ENCODE measurements around the gene SRGAP3.

Gene SRGAP3

GRCh38 chr3:9081184-9081818 is 168.1 kb downstream of the SRGAP3 start:
- no peaks in the 10 kb centered on the region for H3F3A ChIP-seq (ENCODE audit: low read depth)
- H3K9ac ChIP-seq (ENCODE audit: low read depth, low read length, poor library complexity, severe bottlenecking), result no peak overlapping the region
- no peaks in the 10 kb centered on the region for H3K79me2 ChIP-seq (ENCODE audit: insufficient read depth, low read length)
- no peaks in the 10 kb centered on the region for H4K20me1 ChIP-seq (ENCODE audit: insufficient read depth, low read length, poor library complexity, severe bottlenecking)
- H2AFZ ChIP-seq (ENCODE audit: low read length), result no peak overlapping the region
- no peaks in the 10 kb centered on the region for H3K9me2 ChIP-seq (replicated peaks; ENCODE audit: low read depth, low read length)
- no peaks in the 10 kb centered on the region; the same call in 1 of the 2 replicates for H3K36me3 ChIP-seq (ENCODE audit: insufficient read depth, low read length)
- no peaks in the 10 kb centered on the region for H3K27me3 ChIP-seq (ENCODE audit: insufficient read depth, low read length, poor library complexity, severe bottlenecking)
- H3K4me3 ChIP-seq (ENCODE audit: low read length, poor library complexity, severe bottlenecking), result no peak overlapping the region
- no peaks in the 10 kb centered on the region for H3K9me3 ChIP-seq (ENCODE audit: insufficient read depth, low read depth, low read length)
- no peak for TF ChIP-seq EZH2phosphoT487 (IDR thresholded peaks at IDR 0.05; ENCODE audit: borderline replicate concordance)
- TF ChIP-seq, protein P1, sequence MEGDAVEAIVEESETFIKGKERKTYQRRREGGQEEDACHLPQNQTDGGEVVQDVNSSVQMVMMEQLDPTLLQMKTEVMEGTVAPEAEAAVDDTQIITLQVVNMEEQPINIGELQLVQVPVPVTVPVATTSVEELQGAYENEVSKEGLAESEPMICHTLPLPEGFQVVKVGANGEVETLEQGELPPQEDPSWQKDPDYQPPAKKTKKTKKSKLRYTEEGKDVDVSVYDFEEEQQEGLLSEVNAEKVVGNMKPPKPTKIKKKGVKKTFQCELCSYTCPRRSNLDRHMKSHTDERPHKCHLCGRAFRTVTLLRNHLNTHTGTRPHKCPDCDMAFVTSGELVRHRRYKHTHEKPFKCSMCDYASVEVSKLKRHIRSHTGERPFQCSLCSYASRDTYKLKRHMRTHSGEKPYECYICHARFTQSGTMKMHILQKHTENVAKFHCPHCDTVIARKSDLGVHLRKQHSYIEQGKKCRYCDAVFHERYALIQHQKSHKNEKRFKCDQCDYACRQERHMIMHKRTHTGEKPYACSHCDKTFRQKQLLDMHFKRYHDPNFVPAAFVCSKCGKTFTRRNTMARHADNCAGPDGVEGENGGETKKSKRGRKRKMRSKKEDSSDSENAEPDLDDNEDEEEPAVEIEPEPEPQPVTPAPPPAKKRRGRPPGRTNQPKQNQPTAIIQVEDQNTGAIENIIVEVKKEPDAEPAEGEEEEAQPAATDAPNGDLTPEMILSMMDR (conservative IDR thresholded peaks at IDR 0.05; ENCODE audit: low read length), result no peak
- no peak overlapping the region for H3K4me2 ChIP-seq (ENCODE audit: low read depth, low read length, poor library complexity, severe bottlenecking)
- no peaks in the 10 kb centered on the region for H3K4me1 ChIP-seq (ENCODE audit: insufficient read depth, low read length, poor library complexity, severe bottlenecking)

DNA sequence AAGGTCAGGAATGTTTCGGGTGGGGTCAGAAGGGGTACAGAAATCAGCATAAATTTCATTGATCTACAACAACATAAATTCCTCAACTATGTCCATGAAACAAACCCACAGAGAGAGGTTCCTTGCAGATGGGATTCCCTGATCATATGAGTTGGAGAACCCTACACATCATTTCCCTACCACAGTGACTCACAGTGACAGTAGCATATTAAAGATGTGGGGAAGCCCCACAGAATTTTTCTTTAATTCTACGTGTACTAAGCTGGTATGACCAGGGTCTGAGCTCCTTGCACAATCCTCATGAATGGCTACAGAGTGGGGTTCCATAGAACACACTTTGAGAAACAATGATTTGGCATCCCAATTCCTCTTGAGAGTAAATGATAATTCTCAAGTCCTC is 169.3 kb downstream of the SRGAP3 start:
- no peaks in the 10 kb centered on the region for H3K79me2 ChIP-seq (ENCODE audit: insufficient read depth, low read length)
- no peak overlapping the region for H3K4me3 ChIP-seq (ENCODE audit: low read length, poor library complexity, severe bottlenecking)
- H3K9me2 ChIP-seq (replicated peaks; ENCODE audit: low read depth, low read length), result no peaks in the 10 kb centered on the region
- TF ChIP-seq, protein P1 (conservative IDR thresholded peaks at IDR 0.05; ENCODE audit: low read length), result no peak
- H3K9ac ChIP-seq (ENCODE audit: low read depth, low read length, poor library complexity, severe bottlenecking), result no peak overlapping the region
- H3F3A ChIP-seq (ENCODE audit: low read depth), result no peaks in the 10 kb centered on the region
- no peaks in the 10 kb centered on the region for H3K9me3 ChIP-seq (ENCODE audit: insufficient read depth, low read depth, low read length)
- no peak overlapping the region for H3K4me2 ChIP-seq (ENCODE audit: low read depth, low read length, poor library complexity, severe bottlenecking)
- H3K27me3 ChIP-seq (ENCODE audit: insufficient read depth, low read length, poor library complexity, severe bottlenecking), result no peaks in the 10 kb centered on the region
- no peaks in the 10 kb centered on the region for H3K4me1 ChIP-seq (ENCODE audit: insufficient read depth, low read length, poor library complexity, severe bottlenecking)
- H3K36me3 ChIP-seq (ENCODE audit: insufficient read depth, low read length), result no peaks in the 10 kb centered on the region; the same call in 1 of the 2 replicates
- no peaks in the 10 kb centered on the region for H4K20me1 ChIP-seq (ENCODE audit: insufficient read depth, low read length, poor library complexity, severe bottlenecking)
- H2AFZ ChIP-seq (ENCODE audit: low read length), result no peak overlapping the region

DNA sequence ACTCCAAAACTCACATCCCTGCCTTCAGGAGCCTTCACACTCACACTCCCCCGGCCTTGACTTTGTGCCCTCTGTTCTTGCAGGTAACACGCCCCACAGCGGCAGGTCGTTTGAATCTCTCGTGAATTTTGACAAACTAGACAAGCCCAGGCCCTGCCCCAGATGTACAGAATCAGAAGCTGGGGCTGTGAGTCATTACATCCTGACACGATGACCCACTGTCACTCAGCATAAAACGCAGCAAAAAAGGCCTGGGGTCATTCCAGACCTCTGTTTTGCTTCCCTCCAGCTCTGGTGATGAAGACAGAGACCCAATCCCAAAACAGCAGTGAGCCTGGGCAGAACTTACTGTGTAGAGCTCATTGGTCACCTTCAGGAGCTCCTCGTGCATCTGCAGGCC is 169.8 kb downstream of the SRGAP3 start:
- no peaks in the 10 kb centered on the region for H3K9me2 ChIP-seq (replicated peaks; ENCODE audit: low read depth, low read length)
- no peaks in the 10 kb centered on the region for H4K20me1 ChIP-seq (ENCODE audit: insufficient read depth, low read length, poor library complexity, severe bottlenecking)
- no peak overlapping the region for H3K9ac ChIP-seq (ENCODE audit: low read depth, low read length, poor library complexity, severe bottlenecking)
- no peaks in the 10 kb centered on the region for H3K27me3 ChIP-seq (ENCODE audit: insufficient read depth, low read length, poor library complexity, severe bottlenecking)
- no peak overlapping the region for H2AFZ ChIP-seq (ENCODE audit: low read length)
- H3K4me3 ChIP-seq (ENCODE audit: low read length, poor library complexity, severe bottlenecking), result no peak overlapping the region
- no peaks in the 10 kb centered on the region; the same call in 1 of the 2 replicates for H3K36me3 ChIP-seq (ENCODE audit: insufficient read depth, low read length)
- no peaks in the 10 kb centered on the region for H3K9me3 ChIP-seq (ENCODE audit: insufficient read depth, low read depth, low read length)
- H3K79me2 ChIP-seq (ENCODE audit: insufficient read depth, low read length), result no peaks in the 10 kb centered on the region
- H3K4me1 ChIP-seq (ENCODE audit: insufficient read depth, low read length, poor library complexity, severe bottlenecking), result no peaks in the 10 kb centered on the region
- no peak overlapping the region for H3K4me2 ChIP-seq (ENCODE audit: low read depth, low read length, poor library complexity, severe bottlenecking)
- no peaks in the 10 kb centered on the region for H3F3A ChIP-seq (ENCODE audit: low read depth)
- TF ChIP-seq, protein P1 (conservative IDR thresholded peaks at IDR 0.05; ENCODE audit: low read length), result no peak
- no peak for TF ChIP-seq EZH2phosphoT487 (IDR thresholded peaks at IDR 0.05; ENCODE audit: borderline replicate concordance)

Measured in Loucy (cell line).